ENCODE measurements around the gene KAZALD1.

- TF ChIP-seq CTCF (IDR thresholded peaks at IDR 0.05) (no peak), POLR2A (IDR thresholded peaks at IDR 0.05) (no peak)
Measured at GRCh38 chr10:101016814-101017213, 45.0 kb upstream of the KAZALD1 start.
